HEK293T (cell line): ENCODE results near the gene CHRNB1.

Source experiments
- CTBP1 ChIP-seq: fragments of 450-650 bp; IDR thresholded peaks from 2 replicates; pipeline ENCODE4 v1.6.1; 2016; ENCODE audit warnings: borderline replicate concordance
- SP1 ChIP-seq: fragments of 450-650 bp; IDR thresholded peaks from 2 replicates; pipeline ENCODE4 v1.6.1; 2017
- SUZ12 ChIP-seq: fragments of 450-650 bp; IDR thresholded peaks from 2 replicates; pipeline ENCODE4 v1.6.1; 2016; ENCODE audit warnings: mild to moderate bottlenecking

GRCh38 chr17:7476951-7477350 is 32.1 kb downstream of the CHRNB1 start:
- TF ChIP-seq SP1: no peak
- no peak for TF ChIP-seq SUZ12
- no peak for TF ChIP-seq CTBP1
